ENCODE results near the gene CRAMP1.

CRAMP1 gene

GRCh38 chr16:1572673-1573072 lies 39.5 kb upstream of the CRAMP1 start:
- CTCF ChIA-PET = no interaction called here
- TF ChIP-seq CTCF (conservative IDR thresholded peaks at IDR 0.05; ENCODE audit: low read depth) = no peak
- no peak overlapping the region for H3K27ac ChIP-seq
- POLR2A ChIA-PET (ENCODE audit: low non-redundant PET) = interaction anchor here (0.6 kb wide), 1 partner anchor 99 kb away, joined by 4 read pairs; no protein-coding TSS in a partner anchor
- DNase-seq (ENCODE audit: low spot score) = no peak

- TF ChIP-seq CTCF (conservative IDR thresholded peaks at IDR 0.05; ENCODE audit: low read depth) = no peak
- DNase-seq (ENCODE audit: low spot score) = no peak
- no peak overlapping the region for H3K27ac ChIP-seq
- POLR2A ChIA-PET (ENCODE audit: low non-redundant PET) = interaction anchor here (0.5 to 0.6 kb wide), 2 partner anchors 61 to 100 kb away, joined by 3 to 4 read pairs; no protein-coding TSS in a partner anchor
- CTCF ChIA-PET = no interaction called here
Measured at GRCh38 chr16:1573301-1573700, 38.9 kb upstream of the CRAMP1 start.

- no peak overlapping the region for H3K27ac ChIP-seq
- TF ChIP-seq CTCF (conservative IDR thresholded peaks at IDR 0.05; ENCODE audit: low read depth) = no peak
- ChIA-PET POLR2A (ENCODE audit: low non-redundant PET) (no interaction called here), CTCF (no interaction called here)
- no peak for DNase-seq (ENCODE audit: low spot score)
Measured at GRCh38 chr16:1575578-1575977, 36.6 kb upstream of the CRAMP1 start.

- CTCF ChIA-PET = interaction anchor here (0.7 to 1.0 kb wide), 2 partner anchors 36 to 151 kb away, joined by 3 to 7 read pairs; no protein-coding TSS in a partner anchor
- no peak overlapping the region for H3K27ac ChIP-seq
- DNase-seq (ENCODE audit: low spot score) = no peak
- TF ChIP-seq CTCF (conservative IDR thresholded peaks at IDR 0.05; ENCODE audit: low read depth) = no peak
- POLR2A ChIA-PET (ENCODE audit: low non-redundant PET) = interaction anchor here (0.6 to 0.7 kb wide), 2 partner anchors 9 to 201 kb away, joined by 3 read pairs; no protein-coding TSS in a partner anchor
Measured at GRCh38 chr16:1579214-1579613, 32.9 kb upstream of the CRAMP1 start.

GRCh38 chr16:1580256-1580655 lies 31.9 kb upstream of the CRAMP1 start:
- H3K27ac ChIP-seq = no peak overlapping the region
- DNase-seq (ENCODE audit: low spot score) = no peak
- ChIA-PET CTCF (no interaction called here), POLR2A (ENCODE audit: low non-redundant PET) (no interaction called here)
- no peak for TF ChIP-seq CTCF (conservative IDR thresholded peaks at IDR 0.05; ENCODE audit: low read depth)

GRCh38 chr16:1580956-1581355 lies 31.2 kb upstream of the CRAMP1 start:
- no peak for DNase-seq (ENCODE audit: low spot score)
- H3K27ac ChIP-seq = no peak overlapping the region
- no peak for TF ChIP-seq CTCF (conservative IDR thresholded peaks at IDR 0.05; ENCODE audit: low read depth)
- POLR2A ChIA-PET (ENCODE audit: low non-redundant PET) = no interaction called here
- CTCF ChIA-PET = no interaction called here

GRCh38 chr16:1581804-1582203 lies 30.4 kb upstream of the CRAMP1 start:
- no peak overlapping the region for H3K27ac ChIP-seq
- POLR2A ChIA-PET (ENCODE audit: low non-redundant PET) = no interaction called here
- DNase-seq (ENCODE audit: low spot score) = no peak
- CTCF ChIA-PET = no interaction called here
- no peak for TF ChIP-seq CTCF (conservative IDR thresholded peaks at IDR 0.05; ENCODE audit: low read depth)

Data from RWPE1 (cell line).